Subcutaneous abdominal adipose tissue (tissue), 5 donors: ENCODE data around the gene CCDC92B.
A peak's percentile ranks its signal among the peaks of the same experiment; 100 is the strongest.

Source experiments
- H3K27ac ChIP-seq: one replicate; pipeline ENCODE4 v1.7.0; 2013; ENCODE audit warnings: low read depth, mild to moderate bottlenecking, inconsistent platforms, low read length, moderate library complexity
- H3K27me3 ChIP-seq, 5 donors: one replicate each; pipeline ENCODE4 v1.7.0; 2013; ENCODE audit warnings: low read length in 5 of 5, inconsistent platforms in 1 of 5; ENCODE audit not compliant: control insufficient read depth in 5 of 5, insufficient read depth in 4 of 5
- H3K36me3 ChIP-seq, 5 donors: one replicate each; pipeline ENCODE4 v1.7.0; 2013; ENCODE audit warnings: low read length in 5 of 5; ENCODE audit not compliant: control insufficient read depth in 5 of 5, insufficient read depth in 5 of 5
- H3K4me1 ChIP-seq, 5 donors: one replicate each; pipeline ENCODE4 v1.7.0; 2013; ENCODE audit warnings: low read length in 5 of 5, mild to moderate bottlenecking in 3 of 5, moderate library complexity in 1 of 5; ENCODE audit not compliant: control insufficient read depth in 5 of 5, insufficient read depth in 5 of 5
- H3K4me3 ChIP-seq, 5 donors: one replicate each; pipeline ENCODE4 v1.7.0; 2013; ENCODE audit warnings: low read length in 5 of 5, low read depth in 1 of 5
- H3K9ac ChIP-seq, 5 donors: one replicate each; pipeline ENCODE4 v1.7.0; 2013; ENCODE audit warnings: low read length in 5 of 5, mild to moderate bottlenecking in 4 of 5, moderate library complexity in 3 of 5
- H3K9me3 ChIP-seq, 5 donors: one replicate each; pipeline ENCODE4 v1.7.0; 2013; ENCODE audit warnings: low read length in 5 of 5; ENCODE audit not compliant: control insufficient read depth in 5 of 5
- donor health status: healthy.
- donor health status: healthy.
- donor health status: healthy.
- donor health status: healthy.
- donor health status: healthy.

Gene CCDC92B

GRCh38 chr17:2724784-2725164 lies 24.7 kb downstream of the CCDC92B start:
- Histone ChIP-seq H3K36me3 (no peaks in the 10 kb centered on the region), H3K27me3 (peaks cover 8 to 31% (median 14%) of the 10 kb centered on the region in 5 donors), H3K4me3 (peak overlapping the region in 4 of 5 donors; percentile 27 to 61 (median 53)), H3K9me3 (no peaks in the 10 kb centered on the region), H3K4me1 (peaks cover 0 to 13% (median 4%) of the 10 kb centered on the region in 5 donors), H3K27ac (no peak overlapping the region), H3K9ac (no peak overlapping the region)

- Histone ChIP-seq H3K27me3 (peaks cover 8 to 31% (median 14%) of the 10 kb centered on the region in 5 donors), H3K27ac (no peak overlapping the region)
Measured at GRCh38 chr17:2723997-2724783, 25.3 kb downstream of the CCDC92B start.

GRCh38 chr17:2723505-2723996 lies 25.9 kb downstream of the CCDC92B start:
- H3K4me3 ChIP-seq, result peak overlapping the region in 1 of 5 donors; percentile 42
- peaks cover 8 to 31% (median 14%) of the 10 kb centered on the region in 5 donors for H3K27me3 ChIP-seq
- peaks cover 0 to 13% (median 4%) of the 10 kb centered on the region in 5 donors for H3K4me1 ChIP-seq
- no peaks in the 10 kb centered on the region for H3K36me3 ChIP-seq
- no peaks in the 10 kb centered on the region for H3K9me3 ChIP-seq
- no peak overlapping the region for H3K9ac ChIP-seq
- no peak overlapping the region for H3K27ac ChIP-seq

More at GRCh38 chr17:2723997-2724783, 25.3 kb downstream of the CCDC92B start:
- Histone ChIP-seq H3K4me1 (peaks cover 0 to 13% (median 4%) of the 10 kb centered on the region in 5 donors), H3K9ac (no peak overlapping the region), H3K4me3 (peak overlapping the region in 4 of 5 donors; percentile 36 to 61 (median 54)), H3K9me3 (no peaks in the 10 kb centered on the region), H3K36me3 (no peaks in the 10 kb centered on the region)

- Histone ChIP-seq H3K27me3 (peaks cover 8 to 27% (median 14%) of the 10 kb centered on the region in 5 donors), H3K9ac (no peak overlapping the region), H3K27ac (no peak overlapping the region), H3K4me3 (no peak overlapping the region), H3K36me3 (no peaks in the 10 kb centered on the region), H3K4me1 (peaks cover 0 to 13% (median 4%) of the 10 kb centered on the region in 5 donors), H3K9me3 (no peaks in the 10 kb centered on the region)
Measured at GRCh38 chr17:2722611-2723010, 26.8 kb downstream of the CCDC92B start.

- peaks cover 0 to 13% (median 4%) of the 10 kb centered on the region in 5 donors for H3K4me1 ChIP-seq
- H3K9me3 ChIP-seq, result no peaks in the 10 kb centered on the region
- no peak overlapping the region for H3K4me3 ChIP-seq
- peaks cover 5 to 21% (median 13%) of the 10 kb centered on the region in 5 donors for H3K27me3 ChIP-seq
- H3K36me3 ChIP-seq, result no peaks in the 10 kb centered on the region
- no peak overlapping the region for H3K9ac ChIP-seq
- no peak overlapping the region for H3K27ac ChIP-seq
Measured at GRCh38 chr17:2721603-2722002, 27.8 kb downstream of the CCDC92B start.

- H3K27ac ChIP-seq, result no peak overlapping the region
Measured at GRCh38 chr17:2719861-2720260, 29.6 kb downstream of the CCDC92B start.

GRCh38 chr17:2718150-2718938 lies 31.1 kb downstream of the CCDC92B start:
- Histone ChIP-seq H3K4me1 (no peaks in the 10 kb centered on the region), H3K36me3 (no peaks in the 10 kb centered on the region), H3K27ac (no peak overlapping the region)

More at GRCh38 chr17:2719861-2720260, 29.6 kb downstream of the CCDC92B start:
- Histone ChIP-seq H3K27me3 (peaks cover 5 to 15% (median 12%) of the 10 kb centered on the region in 5 donors), H3K36me3 (no peaks in the 10 kb centered on the region), H3K4me3 (no peak overlapping the region), H3K9ac (no peak overlapping the region), H3K9me3 (no peaks in the 10 kb centered on the region), H3K4me1 (peaks cover 0 to 10% (median 4%) of the 10 kb centered on the region in 5 donors)

GRCh38 chr17:2716649-2717048 lies 32.8 kb downstream of the CCDC92B start:
- H3K4me3 ChIP-seq, result no peak overlapping the region
- H3K36me3 ChIP-seq, result no peaks in the 10 kb centered on the region

More at GRCh38 chr17:2718150-2718938, 31.1 kb downstream of the CCDC92B start:
- Histone ChIP-seq H3K27me3 (peaks cover 5 to 10% (median 9%) of the 10 kb centered on the region in 5 donors), H3K9me3 (no peaks in the 10 kb centered on the region), H3K4me3 (no peak overlapping the region), H3K9ac (no peak overlapping the region)

GRCh38 chr17:2713881-2714280 lies 35.6 kb downstream of the CCDC92B start:
- no peak overlapping the region for H3K4me3 ChIP-seq
- H3K9ac ChIP-seq, result no peak overlapping the region
- H3K27ac ChIP-seq, result no peak overlapping the region
- no peaks in the 10 kb centered on the region for H3K36me3 ChIP-seq
- H3K27me3 ChIP-seq, result no peaks in the 10 kb centered on the region
- H3K4me1 ChIP-seq, result peaks cover 14 to 34% (median 33%) of the 10 kb centered on the region in 5 donors
- no peaks in the 10 kb centered on the region for H3K9me3 ChIP-seq

More at GRCh38 chr17:2716649-2717048, 32.8 kb downstream of the CCDC92B start:
- no peaks in the 10 kb centered on the region for H3K9me3 ChIP-seq
- H3K9ac ChIP-seq, result no peak overlapping the region
- no peak overlapping the region for H3K27ac ChIP-seq
- H3K27me3 ChIP-seq, result peaks cover 0 to under 1% (median 0%) of the 10 kb centered on the region in 5 donors
- peaks cover 0 to 12% (median 10%) of the 10 kb centered on the region in 5 donors for H3K4me1 ChIP-seq
